HEK293T (cell line): Measurements from ENCODE around the gene MIPOL1.

Source experiments
- BHLHE40 ChIP-seq: fragments of 450-650 bp; IDR thresholded peaks from 2 replicates; pipeline ENCODE4 v1.6.1; 2016; ENCODE audit warnings: mild to moderate bottlenecking, moderate library complexity, borderline replicate concordance
- FOXM1 ChIP-seq: fragments of 450-650 bp; IDR thresholded peaks from 2 replicates; pipeline ENCODE4 v1.6.1; 2017; ENCODE audit warnings: mild to moderate bottlenecking, borderline replicate concordance
- LEF1 ChIP-seq: fragments of 450-650 bp; IDR thresholded peaks from 2 replicates; pipeline ENCODE4 v1.6.1; 2017; ENCODE audit warnings: mild to moderate bottlenecking, borderline replicate concordance
- SP1 ChIP-seq: fragments of 450-650 bp; IDR thresholded peaks from 2 replicates; pipeline ENCODE4 v1.6.1; 2017
- SUZ12 ChIP-seq: fragments of 450-650 bp; IDR thresholded peaks from 2 replicates; pipeline ENCODE4 v1.6.1; 2016; ENCODE audit warnings: mild to moderate bottlenecking

DNA sequence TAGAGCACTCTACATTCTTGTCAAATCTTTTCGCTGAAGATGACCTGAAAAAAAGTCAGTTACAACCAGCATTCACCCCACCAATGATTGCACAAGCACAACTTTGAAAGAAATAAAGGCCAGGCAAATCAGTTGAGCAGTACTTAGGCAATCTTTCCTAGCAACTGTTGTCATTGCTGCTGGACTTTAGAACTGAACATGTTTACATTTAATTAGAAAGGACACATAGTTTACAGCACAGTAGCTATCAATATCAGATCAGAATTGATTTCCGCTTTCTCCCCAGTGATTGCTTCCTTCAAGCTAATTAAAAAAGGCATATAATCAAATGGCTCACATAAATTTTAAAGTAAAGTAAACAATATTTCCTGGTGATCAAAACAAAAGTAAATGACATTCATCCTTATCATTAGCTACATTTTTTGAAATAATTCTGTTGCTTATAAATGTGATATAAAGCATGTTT is 268.9 kb downstream of the MIPOL1 start:
- TF ChIP-seq FOXM1 (no peak), BHLHE40 (no peak), LEF1 (no peak), SP1 (no peak), SUZ12 (no peak)
